Smooth muscle cell (in vitro differentiated cells): ENCODE data around the gene WASF2. TPM values are rescaled to one million over a fixed set of nuclear protein-coding genes. Genes with fewer than 3 reads are reported as not detected.

Source experiments
- DNase-seq: peaks from one replicate; lab custom pipeline; 2025; ENCODE audit not compliant: unreplicated experiment; lab: John Stamatoyannopoulos, UW
- H2AFZ ChIP-seq: fragments of 200-600 bp; sonication (generic); 2 replicates; pipeline ENCODE4 v1.6.0; 2016; ENCODE audit warnings: antibody characterized with exemption, low read depth, mild to moderate bottlenecking
- H3F3A ChIP-seq: fragments of 200-600 bp; sonication (generic); 2 replicates; pipeline ENCODE4 v1.6.0; 2017; ENCODE audit warnings: antibody characterized with exemption, low read depth
- H3K27ac ChIP-seq: fragments of 200-600 bp; sonication (generic); 2 replicates; pipeline ENCODE4 v1.5.1; 2016; ENCODE audit warnings: low read depth, mild to moderate bottlenecking
- H3K27me3 ChIP-seq: fragments of 200-600 bp; sonication (generic); 2 replicates; pipeline ENCODE4 v1.6.1; 2016; ENCODE audit warnings: low read depth, mild to moderate bottlenecking
- H3K36me3 ChIP-seq: fragments of 200-600 bp; sonication (generic); 2 replicates; pipeline ENCODE4 v1.5.1; 2016; ENCODE audit warnings: low read depth
- H3K4me1 ChIP-seq: fragments of 200-600 bp; sonication (generic); 2 replicates; pipeline ENCODE4 v1.5.1; 2016; ENCODE audit warnings: low read depth
- H3K4me2 ChIP-seq: fragments of 200-600 bp; sonication (generic); 2 replicates; pipeline ENCODE4 v1.6.0; 2016; ENCODE audit warnings: mild to moderate bottlenecking
- H3K4me3 ChIP-seq: fragments of 200-600 bp; sonication (generic); 2 replicates; pipeline ENCODE4 v1.5.1; 2016; ENCODE audit warnings: mild to moderate bottlenecking
- H3K79me2 ChIP-seq: fragments of 200-600 bp; sonication (generic); 2 replicates; pipeline ENCODE4 v1.6.0; 2016; ENCODE audit warnings: low read depth, mild to moderate bottlenecking
- H3K9ac ChIP-seq: fragments of 200-600 bp; sonication (generic); 2 replicates; pipeline ENCODE4 v1.6.0; 2016; ENCODE audit warnings: low read depth
- H3K9me3 ChIP-seq: fragments of 200-600 bp; sonication (generic); replicated peaks from 2 replicates; pipeline ENCODE4 v1.5.1; 2016; ENCODE audit warnings: low read depth
- H4K20me1 ChIP-seq: fragments of 200-600 bp; sonication (generic); 2 replicates; pipeline ENCODE4 v1.6.0; 2016; ENCODE audit warnings: low read depth
- CTCF ChIP-seq: fragments of 200-600 bp; sonication (generic); IDR thresholded peaks from 2 replicates; pipeline ENCODE4 v1.5.1; 2017; ENCODE audit warnings: borderline replicate concordance, mild to moderate bottlenecking, antibody characterized with exemption; ENCODE audit not compliant: insufficient read depth, poor library complexity, severe bottlenecking
- WGBS: methylation state at CpG from one replicate; pipeline ENCODE4 v1.1.7; 2016; ENCODE audit warnings: low lambda C conversion rate; 5-methylcytosine and 5-hydroxymethylcytosine counted together
- polyA plus RNA-seq: library from polyadenylated mRNA; unstranded; fragments of >200 nt; fragmentation: Nextera tagmentation; extraction: Ambion mirVana; gene quantifications from 2 replicates; pipeline ENCODE4 v1.2.1, GENCODE V29; 2016
- total RNA-seq: library from RNA; depleted of rRNA; stranded (reverse); fragments of >200 nt; gene quantifications from 2 replicates; pipeline ENCODE4 v1.2.3, GENCODE V29; 2014

The WASF2 gene
- total and polyA plus RNA-seq, 2 experiments from 2014 or later, result 34.3 to 46.1 TPM

GRCh38 chr1:27358038-27358927, 131.7 kb downstream of the WASF2 start:
- no peak overlapping the region for H3K27ac ChIP-seq
- no peak overlapping the region for H3K4me2 ChIP-seq
- no peak for DNase-seq
- no peaks in the 10 kb centered on the region for H4K20me1 ChIP-seq
- no peak for TF ChIP-seq CTCF
- no peak overlapping the region for H3K9ac ChIP-seq
- H3K9me3 ChIP-seq, result no peaks in the 10 kb centered on the region
- no peaks in the 10 kb centered on the region for H3F3A ChIP-seq
- no peak overlapping the region for H2AFZ ChIP-seq
- no peaks in the 10 kb centered on the region for H3K27me3 ChIP-seq
- H3K4me1 ChIP-seq, result peaks cover 9% of the 10 kb centered on the region
- WGBS, result 96% methylated on average over 21 of the region's 21 CpGs
- H3K79me2 ChIP-seq, result no peaks in the 10 kb centered on the region
- H3K4me3 ChIP-seq, result no peak overlapping the region
- no peaks in the 10 kb centered on the region for H3K36me3 ChIP-seq

DNA sequence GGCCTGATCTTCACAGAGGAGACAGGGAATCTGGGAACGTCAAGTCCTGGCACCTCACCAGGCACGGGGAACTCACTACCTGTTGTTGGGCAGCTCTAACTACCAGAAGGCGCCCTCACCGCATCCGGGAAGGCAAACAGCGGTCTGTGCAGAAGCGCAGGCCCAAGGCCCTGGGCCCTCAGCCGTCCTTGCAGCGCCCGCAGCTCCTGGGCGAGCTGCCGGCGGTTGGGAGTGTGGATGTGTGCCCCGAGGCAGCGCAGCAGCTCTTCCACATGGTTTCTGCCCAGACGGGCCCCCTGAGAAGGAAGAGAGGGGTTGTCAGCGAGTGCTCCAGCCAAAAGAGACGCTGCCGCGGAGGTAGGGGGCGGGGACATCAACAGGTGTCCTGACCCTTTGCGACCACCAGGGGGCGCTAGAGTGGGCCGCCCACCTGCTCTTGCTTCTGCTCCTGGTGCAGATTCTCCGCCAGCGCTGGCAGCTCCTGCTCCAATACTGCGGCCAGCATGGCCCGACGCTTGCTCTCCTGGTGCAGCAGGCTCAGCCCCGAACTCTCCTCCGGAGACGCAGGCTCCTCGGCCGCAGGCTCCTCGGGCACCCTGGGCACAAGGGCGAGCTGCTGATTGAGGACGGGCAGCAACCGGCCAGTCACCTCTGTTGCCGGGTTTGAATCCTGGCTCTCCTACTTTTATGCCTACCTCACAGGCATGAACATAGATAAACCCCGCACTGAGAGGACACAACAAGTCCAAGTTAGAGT, 132.5 kb downstream of the WASF2 start:
- no peaks in the 10 kb centered on the region for H3K79me2 ChIP-seq
- DNase-seq, result peak; percentile 11
- no peaks in the 10 kb centered on the region for H4K20me1 ChIP-seq
- H3K27me3 ChIP-seq, result no peaks in the 10 kb centered on the region
- TF ChIP-seq CTCF, result peak; percentile 94
- H3K36me3 ChIP-seq, result no peaks in the 10 kb centered on the region
- no peaks in the 10 kb centered on the region for H3F3A ChIP-seq
- WGBS, result 38% methylated on average over 39 of the region's 40 CpGs
- H2AFZ ChIP-seq, result no peak overlapping the region
- H3K4me2 ChIP-seq, result no peak overlapping the region
- no peaks in the 10 kb centered on the region for H3K9me3 ChIP-seq
- H3K4me1 ChIP-seq, result peaks cover 9% of the 10 kb centered on the region
- H3K27ac ChIP-seq, result no peak overlapping the region
- H3K9ac ChIP-seq, result no peak overlapping the region
- no peak overlapping the region for H3K4me3 ChIP-seq

DNA sequence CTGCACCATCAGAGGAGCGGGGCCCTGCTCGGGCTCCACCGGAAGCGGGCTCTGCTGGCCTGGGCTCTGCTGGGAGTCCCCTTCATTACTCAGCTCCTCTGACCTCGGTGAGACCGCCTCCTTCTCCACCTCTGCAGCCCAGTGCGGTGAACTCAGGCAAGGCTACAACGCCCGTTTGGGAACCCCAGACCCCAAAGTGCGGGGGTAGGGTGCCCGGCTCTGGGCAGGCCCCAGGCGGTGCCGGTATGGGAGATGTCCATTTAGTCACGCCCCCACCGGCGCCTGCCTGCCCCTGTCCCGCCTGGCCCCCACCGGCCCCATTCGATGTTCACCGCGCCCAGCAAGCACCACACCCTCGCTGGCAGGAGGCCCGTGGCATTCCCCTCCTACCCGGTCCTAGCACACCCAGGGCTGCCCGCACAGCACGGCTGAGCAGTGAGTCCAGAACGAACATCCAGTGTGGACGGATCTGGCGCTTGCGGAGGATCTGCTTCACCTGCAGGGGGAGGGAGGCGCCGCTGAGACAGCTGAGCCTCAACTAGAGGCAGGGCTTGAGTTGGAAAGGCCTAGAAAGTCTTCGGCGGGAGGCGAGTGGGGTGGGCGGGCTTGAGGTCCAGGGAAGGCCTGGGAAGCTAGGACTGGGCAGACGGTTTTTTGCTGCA, 133.2 kb downstream of the WASF2 start:
- Histone ChIP-seq H3K4me3 (no peak overlapping the region), H3K4me1 (peaks cover 9% of the 10 kb centered on the region), H3K27me3 (no peaks in the 10 kb centered on the region), H4K20me1 (no peaks in the 10 kb centered on the region), H3K4me2 (no peak overlapping the region), H2AFZ (no peak overlapping the region), H3K9ac (no peak overlapping the region), H3K27ac (no peak overlapping the region), H3K9me3 (no peaks in the 10 kb centered on the region), H3K36me3 (no peaks in the 10 kb centered on the region), H3K79me2 (no peaks in the 10 kb centered on the region), H3F3A (no peaks in the 10 kb centered on the region)
- 89% methylated on average over 33 of the region's 37 CpGs for WGBS
- TF ChIP-seq CTCF, result no peak
- DNase-seq, result no peak
